Measurements from ENCODE around the gene GAN. TPM values are rescaled to one million over a fixed set of nuclear protein-coding genes. Genes with fewer than 3 reads are reported as not detected.

The GAN gene
- total and polyA plus RNA-seq, 2 of the 4 experiments (the other 2 are of a cell fraction): 1.1 to 5.7 TPM

DNA sequence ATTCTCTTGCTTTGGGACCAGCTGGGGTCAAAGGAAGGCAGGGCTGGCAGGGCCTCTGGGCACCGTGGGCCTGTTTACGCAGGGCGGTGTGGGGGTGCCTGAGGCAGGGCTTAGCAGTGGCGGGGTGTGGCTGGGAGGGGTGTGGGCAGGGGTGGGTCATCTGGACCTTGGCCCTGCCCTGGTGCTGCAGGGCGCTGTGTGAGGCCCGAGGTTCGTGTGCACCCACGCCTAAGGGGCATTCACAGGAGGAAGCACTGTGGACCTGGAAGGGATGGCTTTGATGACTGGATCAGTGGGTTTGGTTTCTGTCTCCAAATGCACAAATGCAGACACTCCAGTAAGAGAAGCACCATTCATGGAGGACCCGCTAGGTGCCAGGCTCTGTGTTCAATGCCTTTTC, 39.0 kb upstream of the GAN start:
- Histone ChIP-seq H2BK120ac (ENCODE audit: low read depth, low read length) (no peak overlapping the region), H4K20me1 (ENCODE audit: insufficient read depth, low read length) (no peaks in the 10 kb centered on the region), H3K27ac (ENCODE audit: insufficient read depth, low read length) (no peak overlapping the region), H3K36me3 (ENCODE audit: control insufficient read depth, insufficient read depth, low read length) (no peaks in the 10 kb centered on the region), H3K9ac (ENCODE audit: low read depth, low read length) (no peak overlapping the region), H3K4me2 (ENCODE audit: low read depth, low read length) (no peak overlapping the region), H3K4ac (ENCODE audit: low read depth, low read length) (no peak overlapping the region), H3K4me3 (ENCODE audit: insufficient read depth, low read depth, low read length) (no peak overlapping the region), H2BK20ac (ENCODE audit: low read depth, low read length) (no peak overlapping the region), H3K79me1 (ENCODE audit: low read depth in 1 of 2, low read length in 2 of 2) (no peaks in the 10 kb centered on the region), H3K18ac (ENCODE audit: low read depth, low read length) (no peak overlapping the region), H2BK15ac (ENCODE audit: low read depth, low read length) (no peak overlapping the region), H3K4me1 (ENCODE audit: control insufficient read depth, insufficient read depth, low read length) (no peaks in the 10 kb centered on the region), H2BK5ac (ENCODE audit: low read depth, low read length, poor library complexity, severe bottlenecking) (no peak overlapping the region), H2AK9ac (replicated peaks; ENCODE audit: low read depth, low read length, poor library complexity) (no peak overlapping the region), H3K14ac (replicated peaks; ENCODE audit: low read depth, low read length) (no peak overlapping the region), H3K9me3 (ENCODE audit: control insufficient read depth, insufficient read depth, low read length) (no peaks in the 10 kb centered on the region), H2AK5ac (ENCODE audit: low read depth, low read length) (no peak overlapping the region), H3K27me3 (ENCODE audit: control insufficient read depth, insufficient read depth, low read length) (peaks cover 2% of the 10 kb centered on the region; the same call in 1 of the 2 replicates), H3K9me1 (ENCODE audit: insufficient read depth, low read length) (no peaks in the 10 kb centered on the region), H4K5ac (ENCODE audit: low read depth, low read length) (no peak overlapping the region), H2AFZ (replicated peaks; ENCODE audit: low read length, poor library complexity) (no peak overlapping the region), H3K23ac (ENCODE audit: low read depth, low read length) (no peak overlapping the region), H4K91ac (ENCODE audit: insufficient read depth, low read depth, low read length) (no peak overlapping the region), H3K56ac (ENCODE audit: extremely low read depth, insufficient read depth, low read length) (no peak overlapping the region), H4K8ac (ENCODE audit: low read depth in 2 of 2, low read length in 2 of 2) (no peak overlapping the region)
- dilution Hi-C loops (cut with HindIII; ENCODE audit: low sequenced_read_pairs, unreplicated experiment): no loop called here
- ChIA-PET POLR2A (ENCODE audit: unreplicated experiment) (no interaction called here), CTCF (no interaction called here)
- no peak for DNase-seq
- intact Hi-C loops (cut with micrococcal nuclease): no loop called here
- 70% methylated on average over 2 of the region's 9 CpGs; no CpG with 5 or more reads in 1 of the 2 experiments for WGBS, 2 experiments (ENCODE audit: extremely low coverage in 2 of 2, insufficient read length in 1 of 2)
- in situ Hi-C loops (cut with MboI; ENCODE audit: low sequenced_read_pairs): no loop called here
- no peak for ATAC-seq (ENCODE audit: low read depth)
- no TSS peak for BruUV-seq (replicated peaks)
- no peak for TF ChIP-seq CEBPB (IDR thresholded peaks at IDR 0.05; ENCODE audit: low read depth, low read length)
- TF ChIP-seq SMC3 (IDR thresholded peaks at IDR 0.05; ENCODE audit: low read depth, low read length): no peak
- no peak for TF ChIP-seq MAZ (IDR thresholded peaks at IDR 0.05; ENCODE audit: borderline replicate concordance, low read depth, low read length)
- no peak for TF ChIP-seq ELK1 (IDR thresholded peaks at IDR 0.05; ENCODE audit: borderline replicate concordance, low read depth, low read length)
- TF ChIP-seq FOS (IDR thresholded peaks at IDR 0.05; ENCODE audit: low read depth, low read length): no peak
- TF ChIP-seq MXI1 (IDR thresholded peaks at IDR 0.05; ENCODE audit: borderline replicate concordance, low read depth, low read length): no peak
- TF ChIP-seq POLR2A (IDR thresholded peaks at IDR 0.05; ENCODE audit: low read depth, low read length): no peak
- no peak for TF ChIP-seq RAD21 (IDR thresholded peaks at IDR 0.05; ENCODE audit: low read length)
- no peak for TF ChIP-seq CHD1 (IDR thresholded peaks at IDR 0.05; ENCODE audit: low read depth, low read length)
- TF ChIP-seq CTCF (conservative IDR thresholded peaks at IDR 0.05; ENCODE audit: low read depth, low read length): no peak
- TF ChIP-seq RFX5 (IDR thresholded peaks at IDR 0.05; ENCODE audit: low read depth, low read length): no peak
- no peak for TF ChIP-seq NFE2L2 (IDR thresholded peaks at IDR 0.05; ENCODE audit: low read depth, low read length)
- TF ChIP-seq, protein P1, sequence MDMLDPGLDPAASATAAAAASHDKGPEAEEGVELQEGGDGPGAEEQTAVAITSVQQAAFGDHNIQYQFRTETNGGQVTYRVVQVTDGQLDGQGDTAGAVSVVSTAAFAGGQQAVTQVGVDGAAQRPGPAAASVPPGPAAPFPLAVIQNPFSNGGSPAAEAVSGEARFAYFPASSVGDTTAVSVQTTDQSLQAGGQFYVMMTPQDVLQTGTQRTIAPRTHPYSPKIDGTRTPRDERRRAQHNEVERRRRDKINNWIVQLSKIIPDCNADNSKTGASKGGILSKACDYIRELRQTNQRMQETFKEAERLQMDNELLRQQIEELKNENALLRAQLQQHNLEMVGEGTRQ (IDR thresholded peaks at IDR 0.05; ENCODE audit: low read depth, low read length): no peak
- TF ChIP-seq MAFK (IDR thresholded peaks at IDR 0.05; ENCODE audit: low read depth, low read length): no peak
- no peak for TF ChIP-seq RCOR1 (IDR thresholded peaks at IDR 0.05; ENCODE audit: insufficient replicate concordance, low read length)
- no peak for TF ChIP-seq BHLHE40 (IDR thresholded peaks at IDR 0.05; ENCODE audit: low read depth, low read length)

Data from IMR-90 (cell line).